ENCODE measurements around the gene TRIM59.
A peak's percentile ranks its signal among the peaks of the same experiment; 100 is the strongest.

The TRIM59 gene

GRCh38 chr3:160440687-160441086 is 8.9 kb downstream of the TRIM59 start (continued):
- TF ChIP-seq ZNF202 (tag by site-specific recombination; IDR thresholded peaks at IDR 0.05; ENCODE audit: borderline replicate concordance) (no peak), ZFHX2 (tag by site-specific recombination; conservative IDR thresholded peaks at IDR 0.05) (no peak), SCRT2 (tag by site-specific recombination; IDR thresholded peaks at IDR 0.05) (no peak), ZNF664 (tag by site-specific recombination; IDR thresholded peaks at IDR 0.05) (peak; percentile 31; the same call in 1 of the 2 replicates), ZBTB6 (tag by site-specific recombination; IDR thresholded peaks at IDR 0.05) (peak; percentile 73; the same call in 1 of the 2 replicates), ZNF626 (tag by site-specific recombination; IDR thresholded peaks at IDR 0.05) (no peak), ZNF121 (tag by site-specific recombination; IDR thresholded peaks at IDR 0.05) (peak; percentile 58; the same call in 1 of the 2 replicates), ZBTB44 (tag by site-specific recombination; IDR thresholded peaks at IDR 0.05) (peak; percentile 84), OVOL3 (tag by site-specific recombination; IDR thresholded peaks at IDR 0.05) (peak; percentile 89), ZSCAN30 (tag by site-specific recombination; IDR thresholded peaks at IDR 0.05) (peak; percentile 12; the same call in 1 of the 2 replicates), ZBTB7A (tag by site-specific recombination; IDR thresholded peaks at IDR 0.05; ENCODE audit: low read depth) (no peak), TRIM28 (IDR thresholded peaks at IDR 0.05; ENCODE audit: borderline replicate concordance, low read length) (0 out of 2 replicates have a peak, but pooled peaks have one; percentile 68), SP7 (tag by site-specific recombination; IDR thresholded peaks at IDR 0.05) (peak; percentile 61; the same call in 1 of the 2 replicates), RBAK (tag by site-specific recombination; IDR thresholded peaks at IDR 0.05) (no peak), ZNF549 (tag by site-specific recombination; IDR thresholded peaks at IDR 0.05) (no peak), ZNF600 (tag by site-specific recombination; IDR thresholded peaks at IDR 0.05) (peak; percentile 47; the same call in 1 of the 2 replicates), ZFP41 (tag by site-specific recombination; IDR thresholded peaks at IDR 0.05; ENCODE audit: borderline replicate concordance) (no peak), ZNF2 (tag by site-specific recombination; IDR thresholded peaks at IDR 0.05) (no peak), ZSCAN23 (tag by site-specific recombination; IDR thresholded peaks at IDR 0.05) (no peak), ZNF214 (tag by site-specific recombination; IDR thresholded peaks at IDR 0.05; ENCODE audit: borderline replicate concordance) (no peak), INSM2 (tag by site-specific recombination; IDR thresholded peaks at IDR 0.05) (no peak), ZNF571 (tag by site-specific recombination; IDR thresholded peaks at IDR 0.05) (no peak), ZSCAN5A (tag by site-specific recombination; IDR thresholded peaks at IDR 0.05) (no peak)
- TF ChIP-seq, protein P1, sequence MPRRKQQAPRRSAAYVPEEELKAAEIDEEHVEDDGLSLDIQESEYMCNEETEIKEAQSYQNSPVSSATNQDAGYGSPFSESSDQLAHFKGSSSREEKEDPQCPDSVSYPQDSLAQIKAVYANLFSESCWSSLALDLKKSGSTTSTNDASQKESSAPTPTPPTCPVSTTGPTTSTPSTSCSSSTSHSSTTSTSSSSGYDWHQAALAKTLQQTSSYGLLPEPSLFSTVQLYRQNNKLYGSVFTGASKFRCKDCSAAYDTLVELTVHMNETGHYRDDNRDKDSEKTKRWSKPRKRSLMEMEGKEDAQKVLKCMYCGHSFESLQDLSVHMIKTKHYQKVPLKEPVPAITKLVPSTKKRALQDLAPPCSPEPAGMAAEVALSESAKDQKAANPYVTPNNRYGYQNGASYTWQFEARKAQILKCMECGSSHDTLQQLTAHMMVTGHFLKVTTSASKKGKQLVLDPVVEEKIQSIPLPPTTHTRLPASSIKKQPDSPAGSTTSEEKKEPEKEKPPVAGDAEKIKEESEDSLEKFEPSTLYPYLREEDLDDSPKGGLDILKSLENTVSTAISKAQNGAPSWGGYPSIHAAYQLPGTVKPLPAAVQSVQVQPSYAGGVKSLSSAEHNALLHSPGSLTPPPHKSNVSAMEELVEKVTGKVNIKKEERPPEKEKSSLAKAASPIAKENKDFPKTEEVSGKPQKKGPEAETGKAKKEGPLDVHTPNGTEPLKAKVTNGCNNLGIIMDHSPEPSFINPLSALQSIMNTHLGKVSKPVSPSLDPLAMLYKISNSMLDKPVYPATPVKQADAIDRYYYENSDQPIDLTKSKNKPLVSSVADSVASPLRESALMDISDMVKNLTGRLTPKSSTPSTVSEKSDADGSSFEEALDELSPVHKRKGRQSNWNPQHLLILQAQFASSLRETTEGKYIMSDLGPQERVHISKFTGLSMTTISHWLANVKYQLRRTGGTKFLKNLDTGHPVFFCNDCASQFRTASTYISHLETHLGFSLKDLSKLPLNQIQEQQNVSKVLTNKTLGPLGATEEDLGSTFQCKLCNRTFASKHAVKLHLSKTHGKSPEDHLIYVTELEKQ (tag by site-specific recombination; IDR thresholded peaks at IDR 0.05; ENCODE audit: borderline replicate concordance) = peak; percentile 63; the same call in 1 of the 2 replicates
- TF ChIP-seq, protein P2, sequence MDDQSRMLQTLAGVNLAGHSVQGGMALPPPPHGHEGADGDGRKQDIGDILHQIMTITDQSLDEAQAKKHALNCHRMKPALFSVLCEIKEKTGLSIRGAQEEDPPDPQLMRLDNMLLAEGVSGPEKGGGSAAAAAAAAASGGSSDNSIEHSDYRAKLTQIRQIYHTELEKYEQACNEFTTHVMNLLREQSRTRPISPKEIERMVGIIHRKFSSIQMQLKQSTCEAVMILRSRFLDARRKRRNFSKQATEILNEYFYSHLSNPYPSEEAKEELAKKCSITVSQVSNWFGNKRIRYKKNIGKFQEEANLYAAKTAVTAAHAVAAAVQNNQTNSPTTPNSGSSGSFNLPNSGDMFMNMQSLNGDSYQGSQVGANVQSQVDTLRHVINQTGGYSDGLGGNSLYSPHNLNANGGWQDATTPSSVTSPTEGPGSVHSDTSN (CRISPR knock-in tag; IDR thresholded peaks at IDR 0.05) = no peak
- TF ChIP-seq, protein P3, sequence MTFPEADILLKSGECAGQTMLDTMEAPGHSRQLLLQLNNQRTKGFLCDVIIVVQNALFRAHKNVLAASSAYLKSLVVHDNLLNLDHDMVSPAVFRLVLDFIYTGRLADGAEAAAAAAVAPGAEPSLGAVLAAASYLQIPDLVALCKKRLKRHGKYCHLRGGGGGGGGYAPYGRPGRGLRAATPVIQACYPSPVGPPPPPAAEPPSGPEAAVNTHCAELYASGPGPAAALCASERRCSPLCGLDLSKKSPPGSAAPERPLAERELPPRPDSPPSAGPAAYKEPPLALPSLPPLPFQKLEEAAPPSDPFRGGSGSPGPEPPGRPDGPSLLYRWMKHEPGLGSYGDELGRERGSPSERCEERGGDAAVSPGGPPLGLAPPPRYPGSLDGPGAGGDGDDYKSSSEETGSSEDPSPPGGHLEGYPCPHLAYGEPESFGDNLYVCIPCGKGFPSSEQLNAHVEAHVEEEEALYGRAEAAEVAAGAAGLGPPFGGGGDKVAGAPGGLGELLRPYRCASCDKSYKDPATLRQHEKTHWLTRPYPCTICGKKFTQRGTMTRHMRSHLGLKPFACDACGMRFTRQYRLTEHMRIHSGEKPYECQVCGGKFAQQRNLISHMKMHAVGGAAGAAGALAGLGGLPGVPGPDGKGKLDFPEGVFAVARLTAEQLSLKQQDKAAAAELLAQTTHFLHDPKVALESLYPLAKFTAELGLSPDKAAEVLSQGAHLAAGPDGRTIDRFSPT (tag by site-specific recombination; IDR thresholded peaks at IDR 0.05) = peak; percentile 84; the same call in 1 of the 2 replicates
